Panc1 (cell line): Measurements from ENCODE around the gene ATXN7L1. TPM values are rescaled to one million over a fixed set of nuclear protein-coding genes. Genes with fewer than 3 reads are reported as not detected.

Experiments used
- ATAC-seq: fragments of 200-7000 bp; cut with Tn5 transposase; 2 replicates; pipeline ENCODE4 v1.9.1; 2020; ENCODE audit warnings: mild to moderate bottlenecking, moderate library complexity
- BruUV-seq: library from RNA; stranded (reverse); fragments of 400-500 nt; replicated peaks from 2 replicates; lab custom pipeline; 2021; lab: Mats Ljungman, UMichigan
- CTCF ChIA-PET: fragments of 300-600 bp; sonication (Branson Sonifier 250); formaldehyde crosslinking; loops from one replicate; lab custom pipeline; 2022; ENCODE audit warnings: antibody characterized with exemption; lab: Charles Lee
- POLR2A ChIA-PET: fragments of 300-600 bp; sonication (Branson Sonifier 250); formaldehyde crosslinking; loops from one replicate; lab custom pipeline; 2022; ENCODE audit warnings: antibody characterized with exemption; lab: Charles Lee
- DNase-seq: peaks from one replicate; pipeline ENCODE4 v3.0.0-alpha.2; 2010; ENCODE audit warnings: low read depth, low spot score
- H3K27ac ChIP-seq: 2 replicates; pipeline ENCODE4 v1.5.1; 2011; ENCODE audit warnings: mild to moderate bottlenecking, low read length, inconsistent platforms
- H3K27me3 ChIP-seq: fragments of 200-500 bp; sonication (Bioruptor generic); 2 replicates; pipeline ENCODE4 v1.6.0; 2014; ENCODE audit warnings: low read length, inconsistent platforms; ENCODE audit not compliant: control insufficient read depth, insufficient read depth
- H3K36me3 ChIP-seq: fragments of 200-500 bp; sonication (Bioruptor generic); 2 replicates; pipeline ENCODE4 v1.5.1; 2014; ENCODE audit warnings: inconsistent platforms, mild to moderate bottlenecking, low read length, moderate library complexity; ENCODE audit not compliant: control insufficient read depth, insufficient read depth
- H3K4me1 ChIP-seq: 2 replicates; pipeline ENCODE4 v1.5.1; 2011; ENCODE audit warnings: inconsistent platforms, mild to moderate bottlenecking, low read length, moderate library complexity; ENCODE audit not compliant: control insufficient read depth, insufficient read depth
- H3K4me3 ChIP-seq, 2 experiments: 2 replicates each; pipeline ENCODE4 v1.5.1; 2011 to 2012; ENCODE audit warnings: low read depth in 2 of 2, low read length in 2 of 2, mild to moderate bottlenecking in 2 of 2, inconsistent platforms in 1 of 2, moderate library complexity in 1 of 2
- H3K9me3 ChIP-seq: fragments of 200-500 bp; sonication (Bioruptor generic); 2 replicates; pipeline ENCODE4 v1.5.1; 2014; ENCODE audit warnings: low read depth, mild to moderate bottlenecking, inconsistent platforms, low read length, moderate library complexity; ENCODE audit not compliant: control insufficient read depth, insufficient read depth
- CTCF ChIP-seq: fragments of 450-650 bp; IDR thresholded peaks from 2 replicates; pipeline ENCODE4 v1.5.1; 2017; ENCODE audit warnings: mild to moderate bottlenecking
- POLR2AphosphoS5 ChIP-seq: IDR thresholded peaks from 2 replicates; pipeline ENCODE4 v1.6.1; 2012; ENCODE audit warnings: mild to moderate bottlenecking, low read depth, low read length, moderate library complexity
- REST ChIP-seq, 2 experiments: IDR thresholded peaks; 2 replicates each; pipeline ENCODE4 v1.6.1; 2011 to 2012; ENCODE audit warnings: low read depth in 2 of 2, control low read depth in 1 of 2, low read length in 1 of 2, mild to moderate bottlenecking in 1 of 2, moderate library complexity in 1 of 2; ENCODE audit not compliant: insufficient read depth in 1 of 2
- SIN3A ChIP-seq: IDR thresholded peaks from 2 replicates; pipeline ENCODE4 v1.6.1; 2012; ENCODE audit warnings: low read depth, mild to moderate bottlenecking, low read length, moderate library complexity, borderline replicate concordance; ENCODE audit not compliant: insufficient read depth
- TCF7L2 ChIP-seq: IDR thresholded peaks from 2 replicates; pipeline ENCODE4 v1.6.1; 2011; ENCODE audit warnings: mild to moderate bottlenecking, low read depth, low read length, inconsistent platforms
- in situ Hi-C: cut with HindIII; loops from 2 replicates; pipeline ENCODE4 v1.10.0; 2016; ENCODE audit warnings: low sequenced_read_pairs, low pct_unique_long_range_greater_than_20kb
- intact Hi-C: fragments of 100-400 bp; cut with micrococcal nuclease; formaldehyde crosslinking; loops from one replicate; pipeline ENCODE4 v1.10.0; 2022; ENCODE audit not compliant: unreplicated experiment
- total RNA-seq: library from RNA; stranded (reverse); gene quantifications from one replicate; pipeline ENCODE4 v1.2.1, GENCODE V29; 2021; ENCODE audit not compliant: unreplicated experiment

Gene ATXN7L1
- total RNA-seq, 1 experiment from 2014 or later = 10.8 TPM

GRCh38 chr7:105881439-105881838 is 5.0 kb upstream of the ATXN7L1 start:
- no peak for DNase-seq
- in situ Hi-C loops = no loop called here

DNA sequence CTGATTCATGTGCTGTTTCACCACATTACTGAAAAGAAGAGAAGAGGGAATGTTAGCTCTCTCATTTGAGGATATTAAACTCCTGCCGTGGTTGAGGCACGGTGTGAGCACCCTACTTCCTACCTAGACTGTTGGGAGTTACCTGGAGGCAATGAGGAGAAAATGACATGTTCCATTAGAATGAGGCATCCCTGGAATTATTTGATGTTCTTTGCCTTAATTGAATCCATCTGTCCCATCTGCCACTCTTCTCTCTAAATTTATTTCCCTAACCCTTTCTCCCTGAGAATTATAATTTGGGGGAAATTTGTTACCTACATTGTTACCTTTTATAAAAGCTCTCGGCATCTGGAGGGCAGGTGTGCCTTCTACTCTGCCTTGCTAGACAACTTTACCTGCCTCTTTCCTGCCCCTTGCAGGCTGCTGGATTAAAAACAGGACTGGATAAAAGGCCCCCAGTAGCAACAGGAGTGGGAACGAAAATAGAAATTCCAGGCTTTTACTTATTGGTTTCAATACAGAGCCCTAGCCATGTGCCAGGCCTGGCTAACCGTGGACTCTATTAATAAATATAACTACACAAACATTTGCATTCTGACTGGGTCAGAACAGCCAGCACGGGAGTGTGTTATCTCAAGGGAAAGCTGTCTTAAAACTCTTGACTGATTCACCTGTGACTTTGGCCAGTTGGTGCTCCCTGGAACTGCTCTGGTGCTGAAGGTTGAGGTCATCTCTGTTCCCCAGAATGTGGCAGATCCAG is 4.4 kb upstream of the ATXN7L1 start:
- Histone ChIP-seq H3K9me3 (no peaks in the 10 kb centered on the region), H3K27me3 (no peaks in the 10 kb centered on the region), H3K36me3 (peaks cover 2% of the 10 kb centered on the region; the same call in 1 of the 2 replicates), H3K27ac (no peak overlapping the region), H3K4me1 (peaks cover 16% of the 10 kb centered on the region), H3K4me3 (no peak overlapping the region)
- ATAC-seq = no peak
- no TSS peak for BruUV-seq
- in situ Hi-C loops = no loop called here
- TF ChIP-seq CTCF = no peak
- TF ChIP-seq REST (IDR thresholded peaks at IDR 0.05; ENCODE audit: insufficient read depth in 1 of 2, low read depth in 2 of 2, low read length in 1 of 2) = no peak
- no peak for TF ChIP-seq SIN3A
- TF ChIP-seq TCF7L2 = no peak
- no peak for TF ChIP-seq POLR2AphosphoS5
- ChIA-PET CTCF (no interaction called here), POLR2A (interaction anchor here (0.6 kb wide), 1 partner anchor 275 kb away, joined by 10 read pairs; no protein-coding TSS in a partner anchor)
- intact Hi-C loops = no loop called here
- no peak for DNase-seq

More at GRCh38 chr7:105881439-105881838, 5.0 kb upstream of the ATXN7L1 start:
- peaks cover 16% of the 10 kb centered on the region for H3K4me1 ChIP-seq
- no peak overlapping the region for H3K27ac ChIP-seq
- TF ChIP-seq CTCF = no peak
- no peaks in the 10 kb centered on the region for H3K9me3 ChIP-seq
- intact Hi-C loops = no loop called here
- no peak overlapping the region for H3K4me3 ChIP-seq
- H3K36me3 ChIP-seq = no peaks in the 10 kb centered on the region
- POLR2A ChIA-PET = interaction anchor here (0.6 kb wide), 1 partner anchor 276 kb away, joined by 10 read pairs; no protein-coding TSS in a partner anchor
- H3K27me3 ChIP-seq = no peaks in the 10 kb centered on the region
- BruUV-seq = no TSS peak
- no peak for ATAC-seq
- CTCF ChIA-PET = no interaction called here
